Bronchus fibroblast of lung (primary cell): ENCODE data around the gene PDZD4. TPM values are rescaled to one million over a fixed set of nuclear protein-coding genes. Genes with fewer than 3 reads are reported as not detected.

Experiments used
- total RNA-seq: library from RNA; depleted of rRNA; stranded (reverse); fragments of >200 nt; gene quantifications from 2 replicates; pipeline ENCODE4 v1.2.3, GENCODE V29; 2015

PDZD4 gene
- 0.30 and 0.50 TPM in 2 replicates for total RNA-seq

GRCh38 chrX:153829799-153830639 lies at the start of gene PDZD4:
TSS of gene PDZD4 (minus strand) at chrX:153830544. CDS start at chrX:153830298, 246 bp downstream.

GRCh38 chrX:153794018-153794896 lies 36.1 kb downstream of the PDZD4 start, which contains the start of the genes IDH3G and SSR4:
TSS of gene IDH3G (minus strand) at chrX:153794375. CDS start at chrX:153794326, 49 bp downstream.
TSS of gene SSR4 (plus strand) at chrX:153794668. CDS start at chrX:153794688, 20 bp downstream.

GRCh38 chrX:153780678-153781427 lies 49.5 kb downstream of the PDZD4 start, which contains the start of gene SRPK3:
TSS of gene SRPK3 (plus strand) at chrX:153781041. CDS start at chrX:153781087, 46 bp downstream.

GRCh38 chrX:153763989-153764755 lies 66.2 kb downstream of the PDZD4 start, which contains the start of gene PLXNB3:
TSS of gene PLXNB3 (plus strand) at chrX:153764249. CDS start at chrX:153765536, 1,287 bp downstream.

Other genes with a start within 250 kb of the PDZD4 start
- 35.1 and 38.7 TPM in 2 replicates for gene CCNQ, start 231.4 kb downstream of the PDZD4 start, total RNA-seq
- 0.34 and 0.45 TPM in 2 replicates for gene DUSP9, start 183.3 kb downstream of the PDZD4 start, total RNA-seq
- 0.15 TPM in 1 of 2 replicates, not detected in the other for gene PNCK, start 156.7 kb downstream of the PDZD4 start, total RNA-seq
- 7.9 and 8.7 TPM in 2 replicates for gene SLC6A8, start 142.6 kb downstream of the PDZD4 start, total RNA-seq
- gene BCAP31, start 106.2 kb downstream of the PDZD4 start, total RNA-seq, result 84.3 and 104 TPM in 2 replicates
- 10.3 and 11.9 TPM in 2 replicates for gene ABCD1, start 105.7 kb downstream of the PDZD4 start, total RNA-seq
- 4.2 and 5.8 TPM in 2 replicates for gene PLXNB3, start 66.3 kb downstream of the PDZD4 start, total RNA-seq
- gene SRPK3, start 49.5 kb downstream of the PDZD4 start, total RNA-seq, result 0.59 and 0.84 TPM in 2 replicates
- gene IDH3G, start 36.2 kb downstream of the PDZD4 start, total RNA-seq, result 94.1 and 96.8 TPM in 2 replicates
- gene SSR4, start 35.9 kb downstream of the PDZD4 start, total RNA-seq, result 187 and 269 TPM in 2 replicates
- 28.6 and 30.0 TPM in 2 replicates for gene L1CAM, start 55.6 kb upstream of the PDZD4 start, total RNA-seq
- 0.50 TPM in 1 of 2 replicates, not detected in the other for gene AVPR2, start 74.1 kb upstream of the PDZD4 start, total RNA-seq
- 2.2 and 3.7 TPM in 2 replicates for gene ARHGAP4, start 95.7 kb upstream of the PDZD4 start, total RNA-seq
- gene NAA10, start 104.5 kb upstream of the PDZD4 start, total RNA-seq, result 169 and 189 TPM in 2 replicates
- 0.30 and 0.84 TPM in 2 replicates for gene RENBP, start 114.1 kb upstream of the PDZD4 start, total RNA-seq
- gene HCFC1, start 141.3 kb upstream of the PDZD4 start, total RNA-seq, result 39.3 and 43.1 TPM in 2 replicates
- gene TMEM187, start 142.2 kb upstream of the PDZD4 start, total RNA-seq, result 4.7 and 5.1 TPM in 2 replicates
- gene IRAK1, start 189.4 kb upstream of the PDZD4 start, total RNA-seq, result 82.9 and 93.1 TPM in 2 replicates